SK-N-MC (cell line): ENCODE data around the gene NRAP.

Source experiments
- EZH2 ChIP-seq: fragments of 200-600 bp; sonication (generic); IDR thresholded peaks from one replicate; pipeline ENCODE4 v1.6.1; 2017; ENCODE audit warnings: antibody characterized with exemption
- POLR2AphosphoS5 ChIP-seq: IDR thresholded peaks from 2 replicates; pipeline ENCODE4 v1.6.1; 2012; ENCODE audit warnings: mild to moderate bottlenecking, low read depth, low read length, borderline replicate concordance

GRCh38 chr10:113647812-113648211 lies 16.0 kb downstream of the NRAP start:
- TF ChIP-seq EZH2 (no peak), POLR2AphosphoS5 (no peak)
